ENCODE results near the gene ZNF80. TPM values are rescaled to one million over a fixed set of nuclear protein-coding genes. Genes with fewer than 3 reads are reported as not detected.

ZNF80 gene
- total and polyA plus RNA-seq, 8 donors: 0.09 to 0.16 (median 0.12) TPM; not detected in 4

GRCh38 chr3:114272271-114272670 lies 34.9 kb upstream of the ZNF80 start:
- ATAC-seq: no peak
- no peak for TF ChIP-seq CTCF (IDR thresholded peaks at IDR 0.05)

GRCh38 chr3:114270019-114270418 lies 32.6 kb upstream of the ZNF80 start:
- Histone ChIP-seq H3K27ac (no peak overlapping the region), H3K4me3 (no peak overlapping the region), H3K36me3 (no peaks in the 10 kb centered on the region), H3K4me1 (no peaks in the 10 kb centered on the region), H3K27me3 (no peaks in the 10 kb centered on the region), H3K9me3 (peaks cover 0 to 25% of the 10 kb centered on the region in 2 donors)
- no peak for TF ChIP-seq CTCF (IDR thresholded peaks at IDR 0.05)
- intact Hi-C loops (cut with DNase I): no loop called here
- ATAC-seq (no peak), DNase-seq (no peak)

More at GRCh38 chr3:114272271-114272670, 34.9 kb upstream of the ZNF80 start:
- Histone ChIP-seq H3K4me3 (no peak overlapping the region), H3K9me3 (peaks cover 0 to 25% of the 10 kb centered on the region in 2 donors), H3K27me3 (no peaks in the 10 kb centered on the region), H3K4me1 (no peaks in the 10 kb centered on the region), H3K36me3 (no peaks in the 10 kb centered on the region), H3K27ac (no peak overlapping the region)
- intact Hi-C loops (cut with DNase I): no loop called here
- no peak for DNase-seq

- TF ChIP-seq CTCF (IDR thresholded peaks at IDR 0.05): no peak
- H3K27me3 ChIP-seq: no peaks in the 10 kb centered on the region
- peaks cover 0 to 21% of the 10 kb centered on the region in 2 donors for H3K9me3 ChIP-seq
- no peak for DNase-seq
- intact Hi-C loops (cut with DNase I): no loop called here
- no peaks in the 10 kb centered on the region for H3K4me1 ChIP-seq
- H3K36me3 ChIP-seq: no peaks in the 10 kb centered on the region
- ATAC-seq: no peak
- no peak overlapping the region for H3K27ac ChIP-seq
- no peak overlapping the region for H3K4me3 ChIP-seq
Measured at GRCh38 chr3:114260152-114260551, 22.8 kb upstream of the ZNF80 start.

GRCh38 chr3:114259566-114259965 lies 22.2 kb upstream of the ZNF80 start:
- peaks cover 0 to 21% of the 10 kb centered on the region in 2 donors for H3K9me3 ChIP-seq
- H3K4me1 ChIP-seq: no peaks in the 10 kb centered on the region
- no peak for ATAC-seq
- H3K4me3 ChIP-seq: no peak overlapping the region
- no peaks in the 10 kb centered on the region for H3K36me3 ChIP-seq
- H3K27me3 ChIP-seq: no peaks in the 10 kb centered on the region
- no peak for TF ChIP-seq CTCF (IDR thresholded peaks at IDR 0.05)
- intact Hi-C loops (cut with DNase I): no loop called here
- H3K27ac ChIP-seq: no peak overlapping the region
- DNase-seq: no peak

DNA sequence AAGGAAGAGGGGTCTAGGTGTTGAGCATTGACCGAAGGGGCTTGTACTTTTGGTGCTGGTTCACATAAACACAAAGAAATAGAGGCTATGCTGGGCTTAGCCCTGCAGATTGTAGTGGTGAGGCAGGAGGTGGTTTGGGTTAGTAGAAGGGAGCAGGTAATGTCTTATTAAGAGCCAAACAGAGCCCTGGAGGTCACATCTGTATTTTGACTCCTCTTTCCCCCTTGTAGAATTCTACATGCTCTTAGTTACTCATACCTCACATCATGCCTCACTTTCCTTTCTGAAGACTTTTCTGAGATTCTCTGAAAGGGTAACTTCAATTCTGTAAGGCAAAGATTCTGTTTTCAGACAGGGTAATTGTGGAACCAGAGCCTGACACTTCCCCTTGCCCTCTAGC lies 16.1 kb upstream of the ZNF80 start:
- ATAC-seq (no peak), DNase-seq (no peak)
- Histone ChIP-seq H3K36me3 (no peaks in the 10 kb centered on the region), H3K9me3 (peaks cover 0 to 6% of the 10 kb centered on the region in 2 donors), H3K27me3 (no peaks in the 10 kb centered on the region), H3K4me1 (no peaks in the 10 kb centered on the region), H3K27ac (no peak overlapping the region), H3K4me3 (no peak overlapping the region)
- intact Hi-C loops (cut with DNase I): no loop called here
- TF ChIP-seq CTCF (IDR thresholded peaks at IDR 0.05): no peak
